ENCODE results near the gene RBM6. TPM values are rescaled to one million over a fixed set of nuclear protein-coding genes. Genes with fewer than 3 reads are reported as not detected.
"Not testable (repeated sequence)": the region's sequence is repeated elsewhere in the genome, so short reads cannot be mapped to it uniquely, and the experiment has no call there.

RBM6 gene
- total RNA-seq, 4 donors from 2014 or later = 62.3 to 137 (median 88.4) TPM

DNA sequence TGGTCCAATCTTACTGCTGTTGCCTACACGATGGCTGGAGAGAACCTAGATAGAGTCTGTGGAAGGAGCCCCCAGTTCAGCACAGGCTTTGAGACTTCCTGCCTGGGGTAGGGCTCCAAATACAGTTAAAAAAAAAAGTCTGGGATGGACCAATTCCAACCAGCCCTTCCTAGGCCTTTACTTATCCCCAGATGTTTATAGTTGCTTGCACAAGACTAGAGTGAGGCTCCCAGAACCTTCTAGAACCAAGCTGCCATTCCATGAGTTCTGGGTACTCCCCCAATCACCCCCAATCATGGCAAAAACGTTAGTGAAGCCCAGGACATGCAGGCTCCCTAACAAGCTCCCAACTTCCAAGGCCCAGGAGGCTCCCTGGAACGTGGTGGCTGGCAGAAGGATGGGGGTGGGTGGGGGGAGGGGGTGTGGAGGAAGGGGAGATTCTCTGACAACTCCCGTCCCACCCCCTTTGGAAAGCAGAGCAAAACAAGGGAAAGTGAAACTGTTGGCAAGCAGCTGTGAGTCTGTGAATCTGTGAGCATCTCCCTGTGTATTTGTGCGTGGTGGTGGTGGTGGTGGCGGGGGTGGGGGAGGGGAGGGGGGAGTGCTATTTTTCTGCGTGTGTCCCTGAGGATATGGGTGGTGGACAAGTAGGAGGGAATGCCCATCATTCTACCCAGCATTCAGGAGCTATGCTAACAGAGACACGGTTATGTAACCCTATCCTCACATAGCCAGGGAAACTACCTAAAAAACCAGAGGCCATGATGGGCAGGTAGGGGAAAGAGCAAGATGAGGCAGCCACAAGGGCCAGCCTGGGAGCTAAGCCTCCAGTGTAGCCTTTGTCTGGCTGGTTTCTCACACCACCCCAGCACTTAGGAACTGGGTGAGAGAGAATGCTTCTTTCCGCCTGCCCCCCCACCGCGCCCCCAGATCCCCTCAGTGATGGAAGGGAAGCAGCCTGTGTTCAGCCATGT, 38.3 kb upstream of the RBM6 start:
- ATAC-seq (ENCODE audit: low FRiP score) = no peak
- no peak for DNase-seq (ENCODE audit: low spot score)
- TF ChIP-seq, protein P1, sequence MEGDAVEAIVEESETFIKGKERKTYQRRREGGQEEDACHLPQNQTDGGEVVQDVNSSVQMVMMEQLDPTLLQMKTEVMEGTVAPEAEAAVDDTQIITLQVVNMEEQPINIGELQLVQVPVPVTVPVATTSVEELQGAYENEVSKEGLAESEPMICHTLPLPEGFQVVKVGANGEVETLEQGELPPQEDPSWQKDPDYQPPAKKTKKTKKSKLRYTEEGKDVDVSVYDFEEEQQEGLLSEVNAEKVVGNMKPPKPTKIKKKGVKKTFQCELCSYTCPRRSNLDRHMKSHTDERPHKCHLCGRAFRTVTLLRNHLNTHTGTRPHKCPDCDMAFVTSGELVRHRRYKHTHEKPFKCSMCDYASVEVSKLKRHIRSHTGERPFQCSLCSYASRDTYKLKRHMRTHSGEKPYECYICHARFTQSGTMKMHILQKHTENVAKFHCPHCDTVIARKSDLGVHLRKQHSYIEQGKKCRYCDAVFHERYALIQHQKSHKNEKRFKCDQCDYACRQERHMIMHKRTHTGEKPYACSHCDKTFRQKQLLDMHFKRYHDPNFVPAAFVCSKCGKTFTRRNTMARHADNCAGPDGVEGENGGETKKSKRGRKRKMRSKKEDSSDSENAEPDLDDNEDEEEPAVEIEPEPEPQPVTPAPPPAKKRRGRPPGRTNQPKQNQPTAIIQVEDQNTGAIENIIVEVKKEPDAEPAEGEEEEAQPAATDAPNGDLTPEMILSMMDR (IDR thresholded peaks at IDR 0.05) = no peak

DNA sequence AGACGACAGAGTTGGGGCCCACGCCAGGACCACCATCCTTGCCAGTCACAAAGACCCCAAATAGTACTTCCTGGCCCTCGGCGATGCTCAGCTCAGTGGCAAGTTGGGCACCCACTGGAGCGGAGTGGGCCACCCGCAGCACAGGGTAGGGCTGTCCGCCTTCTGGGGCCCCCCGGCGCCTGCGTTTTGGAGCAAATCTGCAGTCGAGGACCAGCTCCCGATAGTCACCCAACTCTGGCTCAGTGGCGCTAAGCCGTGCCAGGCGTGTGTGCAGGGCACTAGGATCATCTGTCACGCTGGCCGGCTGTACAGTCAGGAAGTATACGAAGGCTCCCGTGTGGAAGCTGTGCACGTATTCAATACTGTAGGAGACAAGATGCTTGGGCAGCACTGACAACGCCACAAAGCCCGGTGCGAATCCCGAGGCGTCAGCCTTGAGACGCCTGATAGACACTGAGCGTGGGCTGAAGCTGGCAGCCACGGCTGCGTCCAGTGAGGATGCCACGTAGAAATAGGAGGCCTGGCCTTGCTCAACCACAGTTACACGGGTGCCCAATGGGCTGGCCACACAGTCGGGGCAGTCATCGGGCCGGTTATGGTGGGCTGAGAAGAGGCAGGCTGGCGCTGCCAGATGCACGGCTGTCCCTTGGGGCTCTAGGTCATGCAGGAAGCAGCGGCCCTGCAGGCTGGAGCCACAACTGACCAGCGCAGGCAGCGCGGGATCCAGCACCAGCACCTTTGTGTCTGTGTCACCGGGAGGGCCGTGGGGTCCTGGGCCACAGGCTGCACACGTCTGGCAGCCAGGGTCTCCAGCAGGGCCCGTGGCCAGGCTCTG, 37.2 kb upstream of the RBM6 start:
- TF ChIP-seq, protein P1 (IDR thresholded peaks at IDR 0.05) = no peak
- ATAC-seq (ENCODE audit: low FRiP score) = no peak
- no peak for DNase-seq (ENCODE audit: low spot score)

DNA sequence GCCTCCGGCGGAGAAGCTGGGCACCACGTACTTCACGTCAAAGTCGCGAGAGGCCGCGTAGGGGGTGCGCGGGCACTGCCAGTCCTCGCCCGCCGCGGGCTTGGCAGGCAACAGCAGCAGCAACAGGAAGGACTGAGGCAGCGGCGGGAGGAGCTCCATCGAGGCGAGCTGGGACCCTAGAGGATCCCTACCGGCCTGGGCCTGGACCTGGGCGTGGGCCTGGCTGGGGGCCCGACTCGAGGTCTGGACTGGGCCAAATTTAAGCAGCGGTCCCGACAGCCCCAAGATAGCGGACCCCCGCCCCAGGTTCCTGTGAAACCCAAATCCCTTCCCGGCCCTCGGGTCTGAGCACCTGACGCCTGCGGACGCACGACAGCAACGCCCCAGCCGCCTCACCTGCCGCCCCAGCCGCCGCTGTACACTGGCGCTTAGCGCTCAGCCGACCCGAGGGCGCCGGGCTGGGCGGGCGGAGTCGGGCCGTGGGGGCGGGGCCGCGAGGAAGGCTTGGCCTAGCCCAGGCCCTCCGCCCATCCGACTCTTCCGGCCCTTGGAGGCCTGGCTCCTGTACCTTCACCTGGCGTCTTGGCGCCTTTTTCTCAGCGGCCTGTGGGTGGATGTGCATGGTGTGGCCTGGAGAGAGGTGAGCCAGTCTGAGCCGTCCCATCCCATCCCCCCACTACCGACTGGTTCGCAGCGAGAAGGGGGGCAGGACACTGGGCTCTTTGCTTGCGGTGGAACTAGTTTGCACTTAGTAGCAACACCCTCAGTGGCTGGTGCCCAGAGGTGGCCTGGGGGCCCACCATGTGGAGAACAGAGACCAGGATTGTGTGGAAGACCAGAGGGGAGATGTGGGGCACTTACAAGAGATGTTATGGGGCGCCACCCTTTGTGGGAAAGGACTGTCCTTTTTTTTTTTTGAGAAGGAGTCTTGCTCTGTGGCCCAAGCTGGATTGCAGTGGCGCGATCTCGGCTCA, 36.2 kb upstream of the RBM6 start, which contains the start of gene MST1R:
TSS of gene MST1R (minus strand) at position 423 of the 974 bp plus-strand sequence. CDS start at position 159, 264 bp downstream.
- TF ChIP-seq, protein P1 (IDR thresholded peaks at IDR 0.05) = no peak
- DNase-seq (ENCODE audit: low spot score) (peak; percentile 33), ATAC-seq (ENCODE audit: low FRiP score) (peak; percentile 72)

DNA sequence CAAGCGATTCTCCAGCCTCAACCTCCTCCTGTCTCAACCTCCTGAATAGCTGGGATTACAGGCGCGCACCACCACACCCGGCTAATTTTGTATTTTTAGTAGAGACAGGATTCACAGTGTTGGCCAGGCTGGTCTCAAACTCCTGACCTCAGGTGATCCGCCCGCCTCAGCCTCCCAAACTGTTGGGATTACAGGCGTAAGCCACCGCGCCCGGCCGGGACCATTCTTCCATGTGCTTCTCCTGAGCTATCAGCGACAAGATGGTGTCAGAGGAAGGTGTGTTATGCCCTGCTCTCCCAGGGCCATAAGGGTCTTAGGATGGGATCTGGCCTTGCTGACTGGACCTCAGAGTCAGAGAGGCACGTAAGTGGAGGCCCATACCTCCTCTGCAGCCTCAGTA, 35.5 kb upstream of the RBM6 start:
- not testable (repeated sequence) for ATAC-seq (ENCODE audit: low FRiP score); DNase-seq (ENCODE audit: low spot score)

DNA sequence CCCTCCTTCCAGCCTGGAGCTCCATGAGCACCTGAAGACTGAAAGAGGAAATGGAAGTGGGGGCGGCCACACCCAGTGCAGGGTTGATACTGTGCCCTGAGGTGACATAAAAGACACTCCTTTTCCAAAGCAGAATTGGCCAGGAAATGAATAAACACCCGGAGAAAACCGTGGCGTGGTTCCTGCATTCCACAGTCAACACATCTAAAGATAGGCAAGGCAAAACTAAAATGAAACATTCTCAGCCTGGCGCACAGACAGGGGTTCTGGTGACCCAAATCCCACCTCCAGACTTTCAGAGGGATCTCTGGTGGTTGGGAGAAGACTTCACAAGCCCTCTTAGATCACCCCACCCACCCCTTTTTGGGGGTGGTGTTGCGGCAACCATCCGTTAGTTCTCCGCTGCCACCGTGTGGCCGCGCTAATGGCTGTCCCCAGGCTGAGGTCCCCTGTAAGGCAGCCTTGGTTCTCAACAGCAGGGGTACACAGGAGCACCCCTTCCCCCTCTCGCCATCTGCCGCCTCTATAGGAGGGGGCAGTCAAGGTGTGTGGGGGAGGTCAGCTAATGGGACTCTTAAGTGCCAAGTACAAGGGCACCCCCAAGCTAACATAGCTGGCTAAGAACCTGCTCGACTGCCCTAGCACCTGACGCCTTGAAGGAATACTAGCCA, 33.7 kb upstream of the RBM6 start:
- TF ChIP-seq, protein P1 (IDR thresholded peaks at IDR 0.05) = no peak
- ATAC-seq (ENCODE audit: low FRiP score) = peak; percentile 32
- no peak for DNase-seq (ENCODE audit: low spot score)

DNA sequence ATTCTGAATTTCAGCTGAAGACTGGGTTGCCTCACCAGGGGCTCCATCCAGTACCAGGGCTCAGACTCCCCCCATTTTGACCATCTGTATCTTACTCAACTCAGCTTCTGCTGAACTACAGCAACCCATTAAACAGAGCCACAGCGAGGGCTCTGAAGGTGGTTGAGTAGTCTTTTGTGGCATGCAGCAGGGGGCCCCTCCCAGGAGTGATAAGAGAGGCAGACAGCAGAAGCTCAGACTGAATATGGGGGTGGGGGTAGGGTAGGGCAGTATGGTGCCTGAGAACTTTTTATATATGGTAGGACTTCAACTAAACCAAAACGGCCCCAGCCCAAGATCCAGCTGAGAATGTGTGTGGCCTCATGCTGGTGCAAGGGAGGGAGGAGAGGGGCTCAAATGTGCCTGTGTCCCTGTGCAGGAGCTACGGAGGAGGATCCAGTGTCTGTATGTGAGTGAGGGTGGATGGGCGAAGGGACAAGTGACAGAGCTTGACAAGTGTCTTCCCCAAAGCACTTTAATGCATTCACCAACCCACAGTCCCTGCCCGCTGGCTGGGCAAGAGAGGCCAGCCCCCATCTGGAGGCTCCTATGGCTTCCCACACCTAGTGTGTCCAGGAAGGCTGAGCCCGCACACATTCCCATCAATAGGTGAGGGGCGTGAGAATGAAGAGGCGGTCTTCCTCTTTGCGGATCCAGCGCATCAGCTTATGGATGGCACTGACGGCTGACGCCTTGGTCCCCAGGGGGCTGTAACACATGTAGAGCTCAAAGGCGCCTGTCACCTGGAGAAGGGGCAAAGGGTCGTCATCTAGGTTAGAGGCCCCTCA, 31.4 kb upstream of the RBM6 start:
- ATAC-seq (ENCODE audit: low FRiP score) (no peak), DNase-seq (ENCODE audit: low spot score) (no peak)
- TF ChIP-seq, protein P1 (IDR thresholded peaks at IDR 0.05) = no peak

Data from omental fat pad (tissue), 4 donors.